Suprapubic skin (tissue), 4 donors: Measurements from ENCODE around the gene LTF. TPM values are rescaled to one million over a fixed set of nuclear protein-coding genes. Genes with fewer than 3 reads are reported as not detected.
"Not testable (repeated sequence)": the region's sequence is repeated elsewhere in the genome, so short reads cannot be mapped to it uniquely, and the experiment has no call there.

Source experiments
- DNase-seq, 2 donors: peaks; one replicate each; pipeline ENCODE4 v3.0.0-alpha.2; 2019; ENCODE audit warnings: low spot score in 2 of 2
- H3K27ac ChIP-seq: fragments of 200-600 bp; sonication (generic); one replicate; pipeline ENCODE4 v1.5.1; 2019
- H3K27me3 ChIP-seq: fragments of 200-600 bp; sonication (generic); one replicate; pipeline ENCODE4 v1.5.1; 2019
- H3K36me3 ChIP-seq: fragments of 200-600 bp; sonication (generic); one replicate; pipeline ENCODE4 v1.5.1; 2019
- H3K4me1 ChIP-seq: fragments of 200-600 bp; sonication (generic); one replicate; pipeline ENCODE4 v1.5.1; 2019
- H3K4me3 ChIP-seq: fragments of 200-600 bp; sonication (generic); one replicate; pipeline ENCODE4 v1.5.1; 2019; ENCODE audit warnings: mild to moderate bottlenecking
- H3K9me3 ChIP-seq: fragments of 200-600 bp; sonication (generic); one replicate; pipeline ENCODE4 v1.5.1; 2019
- EP300 ChIP-seq: sonication (generic); formaldehyde crosslinking; IDR thresholded peaks from one replicate; pipeline ENCODE4 v1.6.1; 2017; ENCODE audit warnings: antibody characterized with exemption
- POLR2A ChIP-seq, 2 donors: fragments of 450-650 bp; IDR thresholded peaks; one replicate each; pipeline ENCODE4 v1.6.1; 2017; ENCODE audit warnings: antibody characterized with exemption in 2 of 2, mild to moderate bottlenecking in 2 of 2, moderate library complexity in 2 of 2
- POLR2AphosphoS5 ChIP-seq, 3 donors: sonication (generic); formaldehyde crosslinking; IDR thresholded peaks; one replicate each; pipeline ENCODE4 v1.6.1; 2017; ENCODE audit warnings: antibody characterized with exemption in 3 of 3
- WGBS: methylation state at CpG from one replicate; pipeline ENCODE4 v1.1.5; 2018; 5-methylcytosine and 5-hydroxymethylcytosine counted together
- total RNA-seq, 4 donors: library from RNA; depleted of rRNA; stranded (reverse); fragments of >200 nt; gene quantifications; one replicate each; pipeline ENCODE4 v1.1.0, GENCODE V29; 2016
- TF ChIP-seq, protein P1 (sequence below), 2 donors: fragments of 200-600 bp in 1 of 2; fragments of 450-650 bp in 1 of 2; sonication (generic) in 1 of 2; IDR thresholded peaks; one replicate each; pipeline ENCODE4 v1.5.1; 2016 to 2019; ENCODE audit warnings: antibody characterized with exemption in 2 of 2, mild to moderate bottlenecking in 1 of 2, moderate library complexity in 1 of 2

The LTF gene
- total RNA-seq, 4 donors from 2014 or later: 2.3 to 8.6 (median 3.7) TPM

DNA sequence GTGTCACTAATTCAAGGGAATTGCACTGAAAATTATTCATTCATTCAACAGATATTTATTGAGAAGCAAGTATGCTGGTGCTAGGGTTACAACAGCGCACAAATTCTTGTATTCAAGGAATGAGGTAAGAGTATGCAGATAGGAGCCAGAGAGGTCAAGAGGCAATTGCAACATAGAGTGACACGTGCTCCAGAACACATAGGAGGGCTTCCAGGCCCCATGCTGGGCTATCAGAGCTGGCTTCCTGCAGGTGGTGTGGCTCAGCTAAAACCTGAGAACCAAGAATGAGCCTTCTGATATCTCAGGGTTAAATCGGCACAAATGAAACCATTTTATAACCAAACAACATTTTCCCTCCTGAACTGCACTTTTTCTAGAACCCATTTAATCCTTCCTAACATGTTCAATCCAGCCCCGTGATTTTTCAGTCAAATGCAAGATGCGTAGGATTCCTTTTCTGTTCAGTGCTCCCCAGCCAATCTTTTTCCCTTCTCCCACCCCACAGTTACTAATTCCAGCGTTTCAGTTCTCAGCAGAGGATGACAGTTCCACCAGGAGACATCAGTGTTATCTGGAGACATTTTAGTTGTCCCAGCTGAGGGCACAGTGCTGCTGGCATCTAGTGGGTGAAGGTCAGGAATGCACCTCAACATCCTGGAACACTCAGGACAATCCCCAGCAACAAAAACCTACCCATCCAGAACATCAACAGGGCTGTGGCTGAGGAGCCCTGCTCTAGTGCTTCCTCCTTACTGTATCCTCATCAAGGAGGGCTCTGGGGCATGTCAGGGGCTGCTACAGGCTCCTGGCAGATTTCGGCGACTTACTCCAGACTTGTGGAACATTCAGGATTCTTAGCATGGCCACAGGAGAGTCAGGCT, 70.9 kb downstream of the LTF start:
- TF ChIP-seq EP300 (no peak), POLR2AphosphoS5 (IDR thresholded peaks at IDR 0.05) (no peak), POLR2A (IDR thresholded peaks at IDR 0.05) (no peak)
- TF ChIP-seq, protein P1, sequence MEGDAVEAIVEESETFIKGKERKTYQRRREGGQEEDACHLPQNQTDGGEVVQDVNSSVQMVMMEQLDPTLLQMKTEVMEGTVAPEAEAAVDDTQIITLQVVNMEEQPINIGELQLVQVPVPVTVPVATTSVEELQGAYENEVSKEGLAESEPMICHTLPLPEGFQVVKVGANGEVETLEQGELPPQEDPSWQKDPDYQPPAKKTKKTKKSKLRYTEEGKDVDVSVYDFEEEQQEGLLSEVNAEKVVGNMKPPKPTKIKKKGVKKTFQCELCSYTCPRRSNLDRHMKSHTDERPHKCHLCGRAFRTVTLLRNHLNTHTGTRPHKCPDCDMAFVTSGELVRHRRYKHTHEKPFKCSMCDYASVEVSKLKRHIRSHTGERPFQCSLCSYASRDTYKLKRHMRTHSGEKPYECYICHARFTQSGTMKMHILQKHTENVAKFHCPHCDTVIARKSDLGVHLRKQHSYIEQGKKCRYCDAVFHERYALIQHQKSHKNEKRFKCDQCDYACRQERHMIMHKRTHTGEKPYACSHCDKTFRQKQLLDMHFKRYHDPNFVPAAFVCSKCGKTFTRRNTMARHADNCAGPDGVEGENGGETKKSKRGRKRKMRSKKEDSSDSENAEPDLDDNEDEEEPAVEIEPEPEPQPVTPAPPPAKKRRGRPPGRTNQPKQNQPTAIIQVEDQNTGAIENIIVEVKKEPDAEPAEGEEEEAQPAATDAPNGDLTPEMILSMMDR (IDR thresholded peaks at IDR 0.05): no peak
- Histone ChIP-seq H3K9me3 (no peaks in the 10 kb centered on the region), H3K4me3 (no peak overlapping the region), H3K4me1 (no peaks in the 10 kb centered on the region), H3K27ac (no peak overlapping the region), H3K36me3 (no peaks in the 10 kb centered on the region), H3K27me3 (no peaks in the 10 kb centered on the region)
- DNase-seq: no peak
- WGBS: 76% methylated on average over 8 of the region's 8 CpGs

DNA sequence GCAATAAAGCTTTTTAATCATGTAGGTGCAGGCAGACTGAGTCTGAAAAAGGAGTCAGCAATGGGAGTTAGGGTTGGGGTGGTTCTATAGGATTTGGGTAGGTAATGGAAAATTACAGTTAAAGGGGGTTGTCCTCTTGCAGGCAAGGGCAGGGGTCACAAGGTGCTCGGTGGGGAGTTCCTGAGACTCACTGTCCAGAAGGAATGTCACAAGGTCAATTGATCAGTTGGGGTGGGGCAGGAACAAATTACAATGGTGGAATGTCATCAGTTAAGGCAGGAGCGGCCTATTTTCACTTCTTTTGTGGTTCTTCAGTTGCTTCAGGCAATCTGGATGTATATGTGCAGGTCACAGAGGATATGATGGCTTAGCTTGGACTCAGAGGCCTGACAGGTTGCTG, 71.7 kb downstream of the LTF start:
- H3K4me1 ChIP-seq: no peaks in the 10 kb centered on the region
- TF ChIP-seq, protein P1 (IDR thresholded peaks at IDR 0.05): no peak
- no peak for TF ChIP-seq POLR2AphosphoS5 (IDR thresholded peaks at IDR 0.05)
- no peak for TF ChIP-seq POLR2A (IDR thresholded peaks at IDR 0.05)
- TF ChIP-seq EP300: no peak
- H3K4me3 ChIP-seq: no peak overlapping the region
- no peaks in the 10 kb centered on the region for H3K36me3 ChIP-seq
- H3K9me3 ChIP-seq: no peaks in the 10 kb centered on the region
- H3K27ac ChIP-seq: no peak overlapping the region
- DNase-seq: no peak
- no peaks in the 10 kb centered on the region for H3K27me3 ChIP-seq
- 79% methylated on average over 2 of the region's 2 CpGs for WGBS

DNA sequence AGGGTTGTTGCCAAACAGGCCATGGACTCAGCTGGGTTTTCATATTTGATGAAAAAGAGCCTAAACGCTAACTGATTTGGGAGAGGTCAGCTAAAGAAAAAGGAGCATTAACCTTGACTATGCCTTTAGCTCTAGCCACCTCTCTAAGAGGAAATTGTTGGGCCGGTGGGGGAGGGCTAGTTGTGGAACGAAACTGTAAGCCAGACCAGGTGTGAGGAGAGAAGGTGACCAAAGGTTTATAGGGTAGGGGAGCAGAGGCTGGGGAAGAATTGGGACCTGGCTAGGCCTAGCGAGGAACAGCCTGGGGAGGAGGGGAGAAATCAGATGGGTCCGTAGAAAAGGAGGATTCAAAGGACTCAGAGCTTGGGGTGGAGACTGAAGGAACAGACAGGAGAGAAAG, 73.2 kb downstream of the LTF start:
- 91% methylated on average over 5 of the region's 5 CpGs for WGBS
- not testable (repeated sequence) for H3K9me3 ChIP-seq, H3K27ac ChIP-seq

DNA sequence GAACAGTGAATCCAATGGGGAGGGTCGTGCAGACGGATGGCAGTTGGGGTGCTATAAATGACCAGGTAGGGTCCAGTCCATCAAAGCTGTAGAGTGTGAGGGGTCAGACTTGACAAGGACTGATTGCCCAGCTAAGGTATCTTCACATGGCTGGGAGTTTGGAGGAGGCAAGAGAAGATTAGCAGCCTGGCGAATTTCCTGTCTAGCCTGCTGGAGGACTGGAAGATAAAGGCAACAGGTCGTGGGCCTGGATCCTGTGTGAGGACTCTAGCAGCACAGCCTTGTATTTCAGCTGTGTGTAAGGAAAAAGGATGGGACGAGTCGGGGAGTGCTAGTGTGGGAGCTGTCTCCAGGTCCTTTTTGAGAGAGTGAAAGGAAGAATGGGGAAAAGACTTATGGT, 75.4 kb downstream of the LTF start:
- Histone ChIP-seq H3K9me3 (no peaks in the 10 kb centered on the region), H3K4me3 (no peak overlapping the region), H3K27me3 (no peaks in the 10 kb centered on the region), H3K36me3 (no peaks in the 10 kb centered on the region), H3K27ac (no peak overlapping the region), H3K4me1 (no peaks in the 10 kb centered on the region)
- no peak for DNase-seq
- TF ChIP-seq, protein P1 (IDR thresholded peaks at IDR 0.05): no peak
- no peak for TF ChIP-seq EP300
- TF ChIP-seq POLR2AphosphoS5 (IDR thresholded peaks at IDR 0.05): no peak
- no peak for TF ChIP-seq POLR2A (IDR thresholded peaks at IDR 0.05)
- 84% methylated on average over 6 of the region's 6 CpGs for WGBS

More for the DNA sequence above, 73.2 kb downstream of the LTF start:
- H3K4me1 ChIP-seq, H3K27me3 ChIP-seq, H3K4me3 ChIP-seq, H3K36me3 ChIP-seq: not testable (repeated sequence)
- peak in 1 of 2 donors; percentile 67 for DNase-seq

DNA sequence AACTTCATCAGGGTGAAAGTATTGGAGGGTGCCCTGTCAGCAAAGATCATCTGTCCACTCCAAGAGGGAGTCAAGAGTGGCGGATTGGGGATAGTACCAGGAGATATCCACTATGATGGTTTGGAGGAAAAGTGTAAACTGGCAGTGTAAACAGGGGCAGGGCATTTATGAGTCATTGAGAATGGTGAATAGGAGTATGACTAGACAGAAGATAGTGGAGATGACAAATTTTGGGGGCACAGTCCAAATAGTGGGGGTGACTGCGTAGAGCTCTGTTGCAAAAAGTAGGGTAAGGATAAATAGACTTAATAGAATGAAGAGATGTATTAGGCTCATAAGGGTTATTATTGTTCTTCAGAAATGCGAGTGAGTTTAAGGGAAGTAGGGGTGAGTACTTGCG, 75.9 kb downstream of the LTF start:
- H3K4me1 ChIP-seq, H3K27ac ChIP-seq, H3K27me3 ChIP-seq, DNase-seq, H3K9me3 ChIP-seq, H3K36me3 ChIP-seq, H3K4me3 ChIP-seq: not testable (repeated sequence)
- 92% methylated on average over 4 of the region's 4 CpGs for WGBS

DNA sequence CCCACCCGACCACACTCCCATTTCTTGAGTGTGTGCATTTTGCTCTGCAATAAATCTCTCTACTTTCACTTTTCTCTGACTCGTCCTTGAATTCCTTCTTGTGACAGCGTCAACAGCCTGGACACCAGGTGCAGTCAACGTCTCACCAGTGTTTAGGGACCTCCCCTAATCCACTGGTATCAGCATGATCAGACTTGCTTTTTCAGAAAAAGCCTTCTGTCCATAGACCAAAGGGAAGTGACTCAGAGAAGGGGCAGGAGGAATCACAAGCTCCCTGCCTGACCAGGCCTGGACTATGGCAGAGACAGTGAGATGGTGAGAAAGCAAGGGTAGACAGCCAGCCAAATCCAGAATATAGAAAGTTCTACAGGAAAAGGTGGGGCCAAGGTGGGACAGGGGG, 78.5 kb downstream of the LTF start:
- 30% methylated on average over 4 of the region's 4 CpGs for WGBS
- Histone ChIP-seq H3K4me3 (no peak overlapping the region), H3K4me1 (peaks cover 20% of the 10 kb centered on the region), H3K27me3 (no peaks in the 10 kb centered on the region), H3K36me3 (no peaks in the 10 kb centered on the region), H3K27ac (no peak overlapping the region), H3K9me3 (no peaks in the 10 kb centered on the region)
- TF ChIP-seq EP300: no peak
- no peak for TF ChIP-seq POLR2AphosphoS5 (IDR thresholded peaks at IDR 0.05)
- TF ChIP-seq, protein P1 (IDR thresholded peaks at IDR 0.05): no peak
- no peak for TF ChIP-seq POLR2A (IDR thresholded peaks at IDR 0.05)
- DNase-seq: no peak

Other genes starting within 250 kb of the LTF start
- 1 to 10 TPM in 3 of 4 donors, not detected in 1; 1.5 to 6.3 (median 1.9) TPM for gene CCR3, start 222.4 kb downstream of the LTF start, total RNA-seq
- 1 to 10 TPM in 1 of 4 donors, under 1 TPM in 3; 0.26 to 1.2 (median 0.76) TPM for gene CCR2, start 110.8 kb downstream of the LTF start, total RNA-seq
- 1 to 10 TPM in 1 of 4 donors, under 1 TPM in 1, not detected in 2; 0.34 to 1.3 TPM for gene CCR5, start 94.0 kb downstream of the LTF start, total RNA-seq
- gene CCRL2, start 57.6 kb downstream of the LTF start, total RNA-seq: 1 to 10 TPM in 2 of 4 donors, under 1 TPM in 2; 0.59 to 1.4 (median 0.99) TPM
- gene RTP3, start 33.1 kb upstream of the LTF start, total RNA-seq: not detected
- 1 to 10 TPM in 3 of 4 donors, under 1 TPM in 1; 0.83 to 3.7 (median 2.6) TPM for gene LRRC2, start 101.4 kb upstream of the LTF start, total RNA-seq
- gene FAM240A, start 147.6 kb upstream of the LTF start, total RNA-seq: under 1 TPM in 1 of 4 donors, not detected in 3; 0.64 TPM
- gene ALS2CL, start 228.8 kb upstream of the LTF start, total RNA-seq: 100 to 1,000 TPM; 129 to 260 (median 172) TPM
- under 1 TPM in 3 of 4 donors, not detected in 1; 0.59 to 0.78 (median 0.72) TPM for gene TMIE, start 236.5 kb upstream of the LTF start, total RNA-seq